ENCODE measurements around the gene CRTAC1.

CRTAC1 gene

GRCh38 chr10:97924678-97925077, 105.7 kb downstream of the CRTAC1 start:
- DNase-seq (ENCODE audit: low read depth in 1 of 2, low spot score in 1 of 2) = no peak

GRCh38 chr10:97923476-97923875, 106.9 kb downstream of the CRTAC1 start:
- no peak for DNase-seq (ENCODE audit: low read depth in 1 of 2, low spot score in 1 of 2)

- DNase-seq (ENCODE audit: low read depth in 1 of 2, low spot score in 1 of 2) = no peak
Measured at GRCh38 chr10:97923057-97923456, 107.4 kb downstream of the CRTAC1 start.

GRCh38 chr10:97922022-97922758, 108.2 kb downstream of the CRTAC1 start:
- no peak for DNase-seq (ENCODE audit: low read depth in 1 of 2, low spot score in 1 of 2)

GRCh38 chr10:97921581-97922021, 108.8 kb downstream of the CRTAC1 start:
- DNase-seq (ENCODE audit: low read depth in 1 of 2, low spot score in 1 of 2) = no peak

GRCh38 chr10:97920865-97921264, 109.6 kb downstream of the CRTAC1 start:
- DNase-seq (ENCODE audit: low read depth in 1 of 2, low spot score in 1 of 2) = no peak

GRCh38 chr10:97919012-97919411, 111.4 kb downstream of the CRTAC1 start:
- DNase-seq (ENCODE audit: low read depth in 1 of 2, low spot score in 1 of 2) = no peak

GRCh38 chr10:97916586-97916985, 113.8 kb downstream of the CRTAC1 start:
- DNase-seq (ENCODE audit: low read depth in 1 of 2, low spot score in 1 of 2) = no peak

GRCh38 chr10:97915346-97916131, 114.9 kb downstream of the CRTAC1 start:
- no peak for DNase-seq (ENCODE audit: low read depth in 1 of 2, low spot score in 1 of 2)

GRCh38 chr10:97914837-97915211, 115.6 kb downstream of the CRTAC1 start:
- peak; percentile 41 to 64 for DNase-seq (ENCODE audit: low read depth in 1 of 2, low spot score in 1 of 2)

GRCh38 chr10:97914171-97914836, 116.1 kb downstream of the CRTAC1 start:
- no peak for DNase-seq (ENCODE audit: low read depth in 1 of 2, low spot score in 1 of 2)

- DNase-seq (ENCODE audit: low read depth in 1 of 2, low spot score in 1 of 2) = no peak
Measured at GRCh38 chr10:97913614-97914013, 116.8 kb downstream of the CRTAC1 start.

GRCh38 chr10:97913193-97913592, 117.2 kb downstream of the CRTAC1 start:
- no peak for DNase-seq (ENCODE audit: low read depth in 1 of 2, low spot score in 1 of 2)

GRCh38 chr10:97911217-97911616, 119.2 kb downstream of the CRTAC1 start:
- DNase-seq (ENCODE audit: low read depth in 1 of 2, low spot score in 1 of 2) = no peak

GRCh38 chr10:97910661-97911060, 119.8 kb downstream of the CRTAC1 start:
- no peak for DNase-seq (ENCODE audit: low read depth in 1 of 2, low spot score in 1 of 2)

GRCh38 chr10:97907830-97908229, 122.6 kb downstream of the CRTAC1 start:
- DNase-seq (ENCODE audit: low read depth in 1 of 2, low spot score in 1 of 2) = no peak

- no peak for DNase-seq (ENCODE audit: low read depth in 1 of 2, low spot score in 1 of 2)
Measured at GRCh38 chr10:97907211-97907610, 123.2 kb downstream of the CRTAC1 start.

GRCh38 chr10:97905276-97905675, 125.1 kb downstream of the CRTAC1 start:
- no peak for DNase-seq (ENCODE audit: low read depth in 1 of 2, low spot score in 1 of 2)

- no peak for DNase-seq (ENCODE audit: low read depth in 1 of 2, low spot score in 1 of 2)
Measured at GRCh38 chr10:97904576-97904975, 125.8 kb downstream of the CRTAC1 start.

GRCh38 chr10:97904018-97904381, 126.4 kb downstream of the CRTAC1 start:
- DNase-seq (ENCODE audit: low read depth in 1 of 2, low spot score in 1 of 2) = no peak

GRCh38 chr10:97903128-97904017, 127.0 kb downstream of the CRTAC1 start:
- no peak for DNase-seq (ENCODE audit: low read depth in 1 of 2, low spot score in 1 of 2)
